Calu3 (cell line): Measurements from ENCODE around the gene OPTC. TPM values are rescaled to one million over a fixed set of nuclear protein-coding genes. Genes with fewer than 3 reads are reported as not detected.

Experiments
- BruUV-seq: library from RNA; stranded (reverse); fragments of 400-500 nt; replicated peaks from 2 replicates; lab custom pipeline; 2021; lab: Mats Ljungman, UMichigan
- CTCF ChIA-PET: fragments of 300-600 bp; sonication (Branson Sonifier 250); formaldehyde crosslinking; loops from one replicate; lab custom pipeline; 2022; ENCODE audit warnings: antibody characterized with exemption; lab: Charles Lee
- DNase-seq: peaks from one replicate; pipeline ENCODE4 v3.0.0; 2022
- H3K27ac Mint-ChIP-seq: one replicate; pipeline ENCODE4 v1.8.0; 2022; ENCODE audit warnings: mixed read lengths; ENCODE audit not compliant: unreplicated experiment
- H3K27me3 Mint-ChIP-seq: one replicate; pipeline ENCODE4 v1.8.0; 2022; ENCODE audit warnings: mixed read lengths; ENCODE audit not compliant: unreplicated experiment
- H3K36me3 Mint-ChIP-seq: one replicate; pipeline ENCODE4 v1.8.0; 2022; ENCODE audit warnings: mild to moderate bottlenecking, moderate library complexity, mixed read lengths; ENCODE audit not compliant: insufficient read depth, unreplicated experiment
- H3K4me1 Mint-ChIP-seq: one replicate; pipeline ENCODE4 v1.8.0; 2022; ENCODE audit warnings: mild to moderate bottlenecking, low read depth, mixed read lengths; ENCODE audit not compliant: unreplicated experiment
- H3K4me3 Mint-ChIP-seq: one replicate; pipeline ENCODE4 v1.8.0; 2022; ENCODE audit warnings: mild to moderate bottlenecking, low read depth, moderate library complexity, mixed read lengths; ENCODE audit not compliant: unreplicated experiment
- H3K9me3 Mint-ChIP-seq: one replicate; pipeline ENCODE4 v1.8.0; 2022; ENCODE audit warnings: low read depth, mixed read lengths; ENCODE audit not compliant: unreplicated experiment
- CTCF ChIP-seq: fragments of 200-600 bp; IDR thresholded peaks from one replicate; pipeline ENCODE4 v1.8.0; 2022; ENCODE audit warnings: antibody characterized with exemption; ENCODE audit not compliant: unreplicated experiment
- intact Hi-C: fragments of 100-400 bp; cut with micrococcal nuclease; formaldehyde crosslinking; loops from one replicate; pipeline ENCODE4 v1.10.0; 2022; ENCODE audit not compliant: unreplicated experiment
- total RNA-seq: library from RNA; stranded (reverse); gene quantifications from 2 replicates; pipeline ENCODE4 v1.2.3, GENCODE V29; 2022

The OPTC gene
- total RNA-seq, 1 experiment from 2014 or later = not detected

GRCh38 chr1:203547771-203548421 lies 53.9 kb downstream of the OPTC start:
- intact Hi-C loops = no loop called here
- CTCF ChIA-PET = interaction anchor here (0.5 kb wide), 1 partner anchor 53 kb away, joined by 7 read pairs; no protein-coding TSS in a partner anchor
- no peak for DNase-seq
- Mint-ChIP-seq H3K9me3 (no peaks in the 10 kb centered on the region), H3K27ac (no peak overlapping the region), H3K4me1 (peaks cover 13% of the 10 kb centered on the region), H3K4me3 (no peak overlapping the region), H3K27me3 (no peaks in the 10 kb centered on the region), H3K36me3 (no peaks in the 10 kb centered on the region)
- no TSS peak for BruUV-seq
- no peak for TF ChIP-seq CTCF

GRCh38 chr1:203548892-203549291 lies 54.9 kb downstream of the OPTC start:
- intact Hi-C loops = no loop called here
- no peaks in the 10 kb centered on the region for H3K27me3 Mint-ChIP-seq
- no peak overlapping the region for H3K27ac Mint-ChIP-seq
- no peak for TF ChIP-seq CTCF
- DNase-seq = no peak
- no peak overlapping the region for H3K4me3 Mint-ChIP-seq
- BruUV-seq = no TSS peak
- no peaks in the 10 kb centered on the region for H3K9me3 Mint-ChIP-seq
- CTCF ChIA-PET = interaction anchor here (0.6 kb wide), 1 partner anchor 39 kb away, joined by 3 read pairs; no protein-coding TSS in a partner anchor
- peaks cover 13% of the 10 kb centered on the region for H3K4me1 Mint-ChIP-seq
- no peaks in the 10 kb centered on the region for H3K36me3 Mint-ChIP-seq

GRCh38 chr1:203549309-203549708 lies 55.4 kb downstream of the OPTC start:
- DNase-seq = no peak
- no TSS peak for BruUV-seq
- Mint-ChIP-seq H3K27ac (no peak overlapping the region), H3K4me1 (peaks cover 13% of the 10 kb centered on the region), H3K9me3 (no peaks in the 10 kb centered on the region), H3K36me3 (no peaks in the 10 kb centered on the region), H3K27me3 (no peaks in the 10 kb centered on the region), H3K4me3 (no peak overlapping the region)
- intact Hi-C loops = no loop called here
- CTCF ChIA-PET = interaction anchor here (0.7 kb wide), 1 partner anchor 45 kb away, joined by 3 read pairs; no protein-coding TSS in a partner anchor
- no peak for TF ChIP-seq CTCF

- no TSS peak for BruUV-seq
- intact Hi-C loops = no loop called here
These were observed 56.9 kb downstream of the OPTC start for GRCh38 chr1:203550846-203551245.

More at GRCh38 chr1:203550846-203551245, 56.9 kb downstream of the OPTC start:
- peaks cover 6% of the 10 kb centered on the region for H3K27me3 Mint-ChIP-seq
- no peaks in the 10 kb centered on the region for H3K36me3 Mint-ChIP-seq
- no peaks in the 10 kb centered on the region for H3K9me3 Mint-ChIP-seq
- peaks cover 5% of the 10 kb centered on the region for H3K4me1 Mint-ChIP-seq
- TF ChIP-seq CTCF = no peak
- DNase-seq = no peak
- no peak overlapping the region for H3K27ac Mint-ChIP-seq
- CTCF ChIA-PET = no interaction called here
- H3K4me3 Mint-ChIP-seq = no peak overlapping the region
